Stomach smooth muscle (tissue), 2 donors: ENCODE data around the gene UBR3.
"Not testable (repeated sequence)": the region's sequence is repeated elsewhere in the genome, so short reads cannot be mapped to it uniquely, and the experiment has no call there.

ENCODE experiments used
- H3K27ac ChIP-seq: one replicate; pipeline ENCODE4 v1.7.0; 2013; ENCODE audit warnings: mild to moderate bottlenecking, low read length, inconsistent platforms
- H3K27me3 ChIP-seq, 2 donors: one replicate each; pipeline ENCODE4 v1.7.0; 2013; ENCODE audit warnings: low read length in 2 of 2; ENCODE audit not compliant: insufficient read depth in 2 of 2, control insufficient read depth in 1 of 2
- H3K36me3 ChIP-seq, 2 donors: one replicate each; pipeline ENCODE4 v1.7.0; 2013; ENCODE audit warnings: low read length in 2 of 2; ENCODE audit not compliant: control insufficient read depth in 2 of 2, insufficient read depth in 2 of 2
- H3K4me1 ChIP-seq: one replicate; pipeline ENCODE4 v1.7.0; 2013; ENCODE audit warnings: low read length; ENCODE audit not compliant: control insufficient read depth, insufficient read depth
- H3K4me3 ChIP-seq, 2 donors: one replicate each; pipeline ENCODE4 v1.7.0; 2013; ENCODE audit warnings: low read length in 2 of 2
- H3K9ac ChIP-seq, 2 donors: one replicate each; pipeline ENCODE4 v1.7.0; 2013; ENCODE audit warnings: low read length in 2 of 2, mild to moderate bottlenecking in 1 of 2
- H3K9me3 ChIP-seq, 2 donors: one replicate each; pipeline ENCODE4 v1.7.0; 2013; ENCODE audit warnings: low read length in 2 of 2; ENCODE audit not compliant: control insufficient read depth in 2 of 2
- donor health status: healthy.
- donor health status: Pancreatic carcinoma.

Gene UBR3

GRCh38 chr2:169945515-169945914 is 118.3 kb downstream of the UBR3 start:
- no peak overlapping the region for H3K9ac ChIP-seq
- no peaks in the 10 kb centered on the region for H3K4me1 ChIP-seq
- H3K27ac ChIP-seq = no peak overlapping the region
- no peaks in the 10 kb centered on the region for H3K9me3 ChIP-seq
- no peaks in the 10 kb centered on the region for H3K27me3 ChIP-seq
- peaks cover 6 to 7% of the 10 kb centered on the region in 2 donors for H3K36me3 ChIP-seq
- H3K4me3 ChIP-seq = no peak overlapping the region

GRCh38 chr2:169946092-169946491 is 118.8 kb downstream of the UBR3 start:
- Histone ChIP-seq H3K27me3 (no peaks in the 10 kb centered on the region), H3K9ac (no peak overlapping the region), H3K4me3 (no peak overlapping the region), H3K4me1 (no peaks in the 10 kb centered on the region), H3K9me3 (no peaks in the 10 kb centered on the region), H3K27ac (no peak overlapping the region), H3K36me3 (peaks cover 6 to 7% of the 10 kb centered on the region in 2 donors)

- Histone ChIP-seq H3K27ac (no peak overlapping the region), H3K9ac (no peak overlapping the region), H3K9me3 (no peaks in the 10 kb centered on the region), H3K36me3 (peaks cover 6 to 7% of the 10 kb centered on the region in 2 donors), H3K4me3 (no peak overlapping the region), H3K27me3 (no peaks in the 10 kb centered on the region), H3K4me1 (no peaks in the 10 kb centered on the region)
Observed at GRCh38 chr2:169946546-169946945, 119.3 kb downstream of the UBR3 start.

- Histone ChIP-seq H3K4me1 (no peaks in the 10 kb centered on the region), H3K27me3 (no peaks in the 10 kb centered on the region), H3K27ac (no peak overlapping the region), H3K9me3 (no peaks in the 10 kb centered on the region), H3K36me3 (peaks cover 3 to 13% of the 10 kb centered on the region in 2 donors), H3K9ac (no peak overlapping the region), H3K4me3 (no peak overlapping the region)
Observed at GRCh38 chr2:169955940-169956339, 128.7 kb downstream of the UBR3 start.

GRCh38 chr2:169957219-169957618 is 130.0 kb downstream of the UBR3 start:
- not testable (repeated sequence) for H3K9me3 ChIP-seq, H3K4me3 ChIP-seq, H3K27me3 ChIP-seq, H3K27ac ChIP-seq, H3K9ac ChIP-seq, H3K4me1 ChIP-seq
- peaks cover 4 to 16% of the 10 kb centered on the region in 2 donors for H3K36me3 ChIP-seq

GRCh38 chr2:169961911-169962310 is 134.7 kb downstream of the UBR3 start:
- Histone ChIP-seq H3K27ac (no peak overlapping the region), H3K27me3 (no peaks in the 10 kb centered on the region), H3K9me3 (no peaks in the 10 kb centered on the region), H3K4me3 (no peak overlapping the region), H3K36me3 (peaks cover 16% of the 10 kb centered on the region in 2 donors), H3K9ac (no peak overlapping the region), H3K4me1 (no peaks in the 10 kb centered on the region)

- H3K9ac ChIP-seq = no peak overlapping the region
- no peak overlapping the region for H3K27ac ChIP-seq
- H3K36me3 ChIP-seq = peaks cover 12 to 16% of the 10 kb centered on the region in 2 donors
- H3K27me3 ChIP-seq = no peaks in the 10 kb centered on the region
- no peak overlapping the region for H3K4me3 ChIP-seq
- H3K9me3 ChIP-seq = no peaks in the 10 kb centered on the region
- H3K4me1 ChIP-seq = no peaks in the 10 kb centered on the region
Observed at GRCh38 chr2:169963786-169964185, 136.5 kb downstream of the UBR3 start.

- no peak overlapping the region for H3K9ac ChIP-seq
- H3K4me3 ChIP-seq = no peak overlapping the region
- peaks cover 5 to 12% of the 10 kb centered on the region in 2 donors for H3K36me3 ChIP-seq
- no peak overlapping the region for H3K27ac ChIP-seq
- H3K9me3 ChIP-seq = no peaks in the 10 kb centered on the region
- no peaks in the 10 kb centered on the region for H3K27me3 ChIP-seq
- H3K4me1 ChIP-seq = no peaks in the 10 kb centered on the region
Observed at GRCh38 chr2:169964740-169965139, 137.5 kb downstream of the UBR3 start.

- H3K36me3 ChIP-seq = peaks cover 5 to 12% of the 10 kb centered on the region in 2 donors
- no peaks in the 10 kb centered on the region for H3K27me3 ChIP-seq
- H3K4me1 ChIP-seq = no peaks in the 10 kb centered on the region
- H3K4me3 ChIP-seq = no peak overlapping the region
- no peak overlapping the region for H3K9ac ChIP-seq
- H3K9me3 ChIP-seq = no peaks in the 10 kb centered on the region
- no peak overlapping the region for H3K27ac ChIP-seq
Observed at GRCh38 chr2:169965495-169965894, 138.2 kb downstream of the UBR3 start.

GRCh38 chr2:169966454-169966853 is 139.2 kb downstream of the UBR3 start:
- Histone ChIP-seq H3K27me3 (no peaks in the 10 kb centered on the region), H3K27ac (no peak overlapping the region), H3K4me3 (no peak overlapping the region), H3K36me3 (peaks cover 3 to 12% of the 10 kb centered on the region in 2 donors), H3K9me3 (no peaks in the 10 kb centered on the region), H3K4me1 (no peaks in the 10 kb centered on the region), H3K9ac (no peak overlapping the region)

- no peaks in the 10 kb centered on the region for H3K27me3 ChIP-seq
- no peak overlapping the region for H3K4me3 ChIP-seq
- peaks cover 3 to 7% of the 10 kb centered on the region in 2 donors for H3K36me3 ChIP-seq
- no peak overlapping the region for H3K9ac ChIP-seq
- no peaks in the 10 kb centered on the region for H3K9me3 ChIP-seq
- H3K4me1 ChIP-seq = no peaks in the 10 kb centered on the region
- no peak overlapping the region for H3K27ac ChIP-seq
Observed at GRCh38 chr2:169968743-169969142, 141.5 kb downstream of the UBR3 start.
